Astrocyte (in vitro differentiated cells and primary cell): ENCODE measurements around the gene PLAC8.

Experiments
- CTCF ChIP-seq: IDR thresholded peaks from 2 replicates; pipeline ENCODE4 v1.5.1; 2011; ENCODE audit warnings: low read depth, mild to moderate bottlenecking, inconsistent platforms, low read length, moderate library complexity; ENCODE audit not compliant: insufficient read depth
- EZH2 ChIP-seq: IDR thresholded peaks from 2 replicates; pipeline ENCODE4 v1.6.1; 2012; ENCODE audit warnings: mild to moderate bottlenecking, low read length, inconsistent platforms; ENCODE audit not compliant: insufficient read depth

GRCh38 chr4:83075311-83076095 lies 39.0 kb downstream of the PLAC8 start:
- no peak for TF ChIP-seq CTCF
- no peak for TF ChIP-seq EZH2
